HCT116 (cell line): ENCODE data around the gene TTLL4.

ENCODE experiments used
- ATF3 ChIP-seq: IDR thresholded peaks from 2 replicates; pipeline ENCODE4 v1.6.1; 2012
- CEBPB ChIP-seq: IDR thresholded peaks from 2 replicates; pipeline ENCODE4 v1.6.1; 2012; ENCODE audit warnings: low read depth
- CTCF ChIP-seq, 3 experiments: fragments of 200-600 bp in 1 of 3; sonication (generic) in 1 of 3; IDR thresholded peaks in 2 of 3; conservative IDR thresholded peaks in 1 of 3; 2 replicates each; pipeline ENCODE4 v1.5.1; 2012 to 2017; ENCODE audit warnings: low read depth in 2 of 3, low read length in 2 of 3, antibody characterized with exemption in 1 of 3, borderline replicate concordance in 1 of 3, control low read depth in 1 of 3, mild to moderate bottlenecking in 1 of 3, mixed read lengths in 1 of 3, mixed run types in 1 of 3, moderate library complexity in 1 of 3; ENCODE audit not compliant: insufficient read depth in 1 of 3
- EZH2 ChIP-seq: fragments of 200-600 bp; sonication (generic); IDR thresholded peaks from 2 replicates; pipeline ENCODE4 v1.6.1; 2017; ENCODE audit warnings: antibody characterized with exemption, mixed run types
- EZH2phosphoT487 ChIP-seq: fragments of 200-600 bp; IDR thresholded peaks from 2 replicates; pipeline ENCODE4 v1.6.1; 2018; ENCODE audit warnings: antibody characterized with exemption, borderline replicate concordance
- JUND ChIP-seq: IDR thresholded peaks from 2 replicates; pipeline ENCODE4 v1.6.1; 2012
- MAX ChIP-seq: IDR thresholded peaks from 2 replicates; pipeline ENCODE4 v1.6.1; 2012
- POLR2A ChIP-seq: IDR thresholded peaks from 2 replicates; pipeline ENCODE4 v1.7.0; 2011; ENCODE audit warnings: borderline replicate concordance; ENCODE audit not compliant: insufficient read depth, insufficient read length; ENCODE audit errors: extremely low read depth
- POLR2AphosphoS5 ChIP-seq: IDR thresholded peaks from 2 replicates; pipeline ENCODE4 v1.6.1; 2011; ENCODE audit warnings: mild to moderate bottlenecking, low read depth, low read length, moderate library complexity
- RAD21 ChIP-seq: IDR thresholded peaks from 2 replicates; pipeline ENCODE4 v1.6.1; 2012; ENCODE audit warnings: low read depth, mild to moderate bottlenecking
- ZBTB33 ChIP-seq: IDR thresholded peaks from 2 replicates; pipeline ENCODE4 v1.6.1; 2011; ENCODE audit warnings: mild to moderate bottlenecking, low read length, moderate library complexity; ENCODE audit not compliant: insufficient replicate concordance; ENCODE audit errors: extremely low read depth
- ZFX ChIP-seq: fragments of 450-650 bp; IDR thresholded peaks from 2 replicates; pipeline ENCODE4 v1.6.1; 2017
- ZNF274 ChIP-seq: fragments of 200-500 bp; sonication (Bioruptor generic); IDR thresholded peaks from 2 replicates; pipeline ENCODE4 v1.6.1; 2014; ENCODE audit warnings: mild to moderate bottlenecking, low read depth, low read length, inconsistent platforms

- no peak for TF ChIP-seq CTCF (IDR thresholded peaks at IDR 0.05 in 2 of 3, conservative IDR thresholded peaks at IDR 0.05 in 1 of 3; ENCODE audit: borderline replicate concordance in 1 of 3, insufficient read depth in 1 of 3, low read depth in 2 of 3, low read length in 2 of 3)
- no peak for TF ChIP-seq RAD21
- TF ChIP-seq POLR2A, result no peak
- TF ChIP-seq ZFX, result no peak
- no peak for TF ChIP-seq MAX
- no peak for TF ChIP-seq EZH2phosphoT487
- no peak for TF ChIP-seq JUND
- TF ChIP-seq EZH2, result no peak
- TF ChIP-seq ZNF274, result no peak
- TF ChIP-seq POLR2AphosphoS5, result no peak
- no peak for TF ChIP-seq ZBTB33
- no peak for TF ChIP-seq CEBPB
- no peak for TF ChIP-seq ATF3
These were observed 46.0 kb upstream of the TTLL4 start for GRCh38 chr2:218664653-218665052.
